Measurements from ENCODE around the gene RAG1. TPM values are rescaled to one million over a fixed set of nuclear protein-coding genes. Genes with fewer than 3 reads are reported as not detected.
A peak's percentile ranks its signal among the peaks of the same experiment; 100 is the strongest.

Gene RAG1
- total and polyA plus RNA-seq, 9 of the 15 experiments (the other 6 are each of a cell fraction or from before 2014, with no cell fraction given), result 0.49 to 2.5 (median 1.7) TPM

DNA sequence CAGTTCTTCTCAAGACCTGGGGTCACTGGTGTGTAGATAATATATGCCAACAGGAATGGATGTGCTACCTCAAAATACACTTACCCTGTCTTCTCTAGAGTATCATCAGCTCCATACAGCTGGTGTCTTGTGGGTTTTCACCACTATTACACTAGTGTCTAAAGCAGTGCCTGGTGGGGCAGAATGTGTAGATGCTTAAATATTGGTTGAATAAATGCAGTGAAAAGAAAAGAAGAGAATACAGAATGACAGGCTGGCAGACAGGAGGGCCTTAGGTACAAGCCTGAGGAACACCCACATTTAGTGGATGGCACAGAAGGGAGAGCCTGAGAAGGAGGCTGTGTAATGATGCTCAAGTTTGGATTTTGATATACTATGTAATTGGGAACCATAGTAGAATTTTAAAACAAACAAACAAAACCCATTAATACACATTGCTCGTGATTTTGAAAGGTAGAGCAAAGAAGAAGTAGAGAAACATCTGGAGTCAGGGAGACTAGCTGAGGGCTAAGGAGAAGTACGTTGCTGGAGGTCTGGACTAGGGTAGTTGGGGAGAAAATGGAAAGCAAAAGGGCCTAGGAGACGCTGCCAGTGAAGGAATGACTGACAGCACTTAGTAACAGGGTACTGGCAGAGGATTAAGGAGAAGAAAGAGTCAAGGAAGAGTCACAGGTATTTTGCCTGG lies 50.7 kb downstream of the RAG1 start:
- no peak overlapping the region for H3K9ac ChIP-seq (ENCODE audit: insufficient read depth in 1 of 2, low read depth in 2 of 2, low read length in 2 of 2)
- no peak overlapping the region for H2AFZ ChIP-seq (ENCODE audit: low read depth, low read length)
- TF ChIP-seq ZNF644 (tag; IDR thresholded peaks at IDR 0.05; ENCODE audit: low read depth), result 0 out of 2 replicates have a peak, but pooled peaks have one; percentile 1
- 0 out of 2 replicates have a peak, but pooled peaks have one; percentile 35 for TF ChIP-seq MEF2D (tag; conservative IDR thresholded peaks at IDR 0.05; ENCODE audit: low read depth)
- TF ChIP-seq, protein P1, sequence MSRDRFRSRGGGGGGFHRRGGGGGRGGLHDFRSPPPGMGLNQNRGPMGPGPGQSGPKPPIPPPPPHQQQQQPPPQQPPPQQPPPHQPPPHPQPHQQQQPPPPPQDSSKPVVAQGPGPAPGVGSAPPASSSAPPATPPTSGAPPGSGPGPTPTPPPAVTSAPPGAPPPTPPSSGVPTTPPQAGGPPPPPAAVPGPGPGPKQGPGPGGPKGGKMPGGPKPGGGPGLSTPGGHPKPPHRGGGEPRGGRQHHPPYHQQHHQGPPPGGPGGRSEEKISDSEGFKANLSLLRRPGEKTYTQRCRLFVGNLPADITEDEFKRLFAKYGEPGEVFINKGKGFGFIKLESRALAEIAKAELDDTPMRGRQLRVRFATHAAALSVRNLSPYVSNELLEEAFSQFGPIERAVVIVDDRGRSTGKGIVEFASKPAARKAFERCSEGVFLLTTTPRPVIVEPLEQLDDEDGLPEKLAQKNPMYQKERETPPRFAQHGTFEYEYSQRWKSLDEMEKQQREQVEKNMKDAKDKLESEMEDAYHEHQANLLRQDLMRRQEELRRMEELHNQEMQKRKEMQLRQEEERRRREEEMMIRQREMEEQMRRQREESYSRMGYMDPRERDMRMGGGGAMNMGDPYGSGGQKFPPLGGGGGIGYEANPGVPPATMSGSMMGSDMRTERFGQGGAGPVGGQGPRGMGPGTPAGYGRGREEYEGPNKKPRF (IDR thresholded peaks at IDR 0.05; ENCODE audit: low read depth, low read length), result no peak
- TF ChIP-seq, protein P2, sequence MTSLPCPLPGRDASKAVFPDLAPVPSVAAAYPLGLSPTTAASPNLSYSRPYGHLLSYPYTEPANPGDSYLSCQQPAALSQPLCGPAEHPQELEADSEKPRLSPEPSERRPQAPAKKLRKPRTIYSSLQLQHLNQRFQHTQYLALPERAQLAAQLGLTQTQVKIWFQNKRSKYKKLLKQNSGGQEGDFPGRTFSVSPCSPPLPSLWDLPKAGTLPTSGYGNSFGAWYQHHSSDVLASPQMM (CRISPR knock-in tag; IDR thresholded peaks at IDR 0.05), result no peak
- TF ChIP-seq NRF1 (conservative IDR thresholded peaks at IDR 0.05 in 1 of 2, IDR thresholded peaks at IDR 0.05 in 1 of 2), result no peak
- TF ChIP-seq ZBTB1 (CRISPR knock-in tag; IDR thresholded peaks at IDR 0.05; ENCODE audit: borderline replicate concordance, low read depth), result no peak
- TF ChIP-seq, protein P3, sequence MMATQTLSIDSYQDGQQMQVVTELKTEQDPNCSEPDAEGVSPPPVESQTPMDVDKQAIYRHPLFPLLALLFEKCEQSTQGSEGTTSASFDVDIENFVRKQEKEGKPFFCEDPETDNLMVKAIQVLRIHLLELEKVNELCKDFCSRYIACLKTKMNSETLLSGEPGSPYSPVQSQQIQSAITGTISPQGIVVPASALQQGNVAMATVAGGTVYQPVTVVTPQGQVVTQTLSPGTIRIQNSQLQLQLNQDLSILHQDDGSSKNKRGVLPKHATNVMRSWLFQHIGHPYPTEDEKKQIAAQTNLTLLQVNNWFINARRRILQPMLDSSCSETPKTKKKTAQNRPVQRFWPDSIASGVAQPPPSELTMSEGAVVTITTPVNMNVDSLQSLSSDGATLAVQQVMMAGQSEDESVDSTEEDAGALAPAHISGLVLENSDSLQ (IDR thresholded peaks at IDR 0.05), result 0 out of 2 replicates have a peak, but pooled peaks have one; percentile 14
- TF ChIP-seq PHB2 (IDR thresholded peaks at IDR 0.05; ENCODE audit: low read depth), result no peak
- TF ChIP-seq DMBX1 (CRISPR knock-in tag; IDR thresholded peaks at IDR 0.05; ENCODE audit: borderline replicate concordance), result no peak
- TF ChIP-seq ZNF316 (IDR thresholded peaks at IDR 0.05), result no peak
- TF ChIP-seq DIDO1 (tag; IDR thresholded peaks at IDR 0.05; ENCODE audit: low read depth), result 0 out of 2 replicates have a peak, but pooled peaks have one; percentile 33
- TF ChIP-seq NR2C2 (CRISPR knock-in tag; IDR thresholded peaks at IDR 0.05), result no peak
- TF ChIP-seq NR2C2 (tag; IDR thresholded peaks at IDR 0.05), result peak; percentile 3; the same call in 1 of the 2 replicates
- no peaks in the 10 kb centered on the region for H3K9me1 ChIP-seq (ENCODE audit: control insufficient read depth, insufficient read depth, low read length)
- ChIA-PET CTCF (ENCODE audit: low intra/inter-chr PET ratio) (no interaction called here), POLR2A (interaction anchor here (0.8 to 1.7 kb wide), 2 partner anchors 10 to 54 kb away, joined by 4 to 5 read pairs; no protein-coding TSS in a partner anchor)
- H3K27me3 ChIP-seq (ENCODE audit: control insufficient read depth in 2 of 2, insufficient read depth in 2 of 2, low read length in 2 of 2), result no peaks in the 10 kb centered on the region
- no peaks in the 10 kb centered on the region for H3K36me3 ChIP-seq (ENCODE audit: control insufficient read depth, insufficient read depth, low read length)
- DNase-seq (ENCODE audit: extremely low read depth in 1 of 4, low spot score in 3 of 4), result no peak
- no peak overlapping the region for H3K27ac ChIP-seq (ENCODE audit: extremely low read depth, low read depth, low read length)
- H3K4me1 ChIP-seq (replicated peaks in 1 of 2; ENCODE audit: control insufficient read depth in 2 of 2, insufficient read depth in 2 of 2, low read length in 2 of 2), result peaks cover 0 to 17% of the 10 kb centered on the region in 2 experiments; a peak in 2 of 5 replicates
- H3K9me3 ChIP-seq (replicated peaks; ENCODE audit: control insufficient read depth, insufficient read depth, low read depth, low read length), result no peaks in the 10 kb centered on the region
- peak overlapping the region; percentile 13; the same call in 1 of the 2 replicates for H3K4me2 ChIP-seq (ENCODE audit: insufficient read depth, low read length)
- H3K79me2 ChIP-seq (ENCODE audit: control insufficient read depth, insufficient read depth, low read length), result no peaks in the 10 kb centered on the region
- intact Hi-C loops (cut with micrococcal nuclease), result no loop called here
- WGBS (ENCODE audit: insufficient coverage, low coverage, missing lambda C conversion rate), result 6% methylated on average over 3 of the region's 3 CpGs
- no TSS peak for BruUV-seq (replicated peaks)
- no peak for FAIRE-seq
- in situ Hi-C loops (cut with MboI), result no loop called here
- H4K20me1 ChIP-seq (replicated peaks; ENCODE audit: control insufficient read depth, insufficient read depth, low read length), result no peaks in the 10 kb centered on the region
- ATAC-seq, result no peak
- no peak overlapping the region for H3K4me3 ChIP-seq

All from K562 (cell line).